AG10803 (cell line): ENCODE results near the gene WDR6.

Experiments
- DNase-seq: peaks from one replicate; pipeline ENCODE4 v3.0.0; 2010; ENCODE audit warnings: low read depth
- H3K4me3 ChIP-seq: 2 replicates; pipeline ENCODE4 v1.5.1; 2011; ENCODE audit warnings: mild to moderate bottlenecking, low read length, control low read depth
- TF ChIP-seq, protein P1 (sequence below): conservative IDR thresholded peaks from 2 replicates; pipeline ENCODE4 v1.5.1; 2011; ENCODE audit warnings: mild to moderate bottlenecking, low read length, control low read depth, inconsistent platforms

The WDR6 gene

DNA sequence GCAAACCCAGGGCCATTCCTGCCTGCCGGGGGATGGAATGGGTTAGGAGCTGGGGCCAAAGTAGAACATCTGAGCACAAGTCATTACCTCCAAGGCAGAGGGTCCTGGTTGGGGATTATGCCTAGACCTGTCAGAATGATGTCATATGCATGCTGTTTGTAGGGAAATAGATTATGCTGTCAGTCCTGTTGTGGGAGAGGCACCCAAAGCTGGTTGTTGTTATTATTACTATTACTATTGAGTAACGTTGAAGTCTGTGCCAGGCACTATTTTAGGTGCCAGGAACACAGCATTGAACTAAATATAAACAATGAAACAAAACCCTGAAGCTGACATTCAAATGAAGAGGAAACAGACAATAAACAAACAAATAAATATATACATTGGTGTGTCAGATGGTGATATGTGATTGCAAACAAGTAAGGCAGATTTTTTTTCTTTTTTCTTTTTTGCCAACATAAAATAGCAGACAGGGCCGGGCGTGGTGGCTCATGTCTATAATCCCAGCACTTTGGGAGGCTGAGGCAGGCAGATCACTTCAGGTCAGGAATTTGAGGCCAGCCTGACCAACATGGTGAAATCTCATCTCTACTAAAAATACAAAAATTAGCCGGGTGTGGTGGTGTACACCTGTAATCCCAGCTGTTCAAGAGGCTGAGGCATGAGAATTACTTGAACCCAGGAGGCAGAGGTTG is 15.2 kb upstream of the WDR6 start:
- DNase-seq: no peak

GRCh38 chr3:48993834-48994233 is 13.4 kb upstream of the WDR6 start:
- TF ChIP-seq, protein P1, sequence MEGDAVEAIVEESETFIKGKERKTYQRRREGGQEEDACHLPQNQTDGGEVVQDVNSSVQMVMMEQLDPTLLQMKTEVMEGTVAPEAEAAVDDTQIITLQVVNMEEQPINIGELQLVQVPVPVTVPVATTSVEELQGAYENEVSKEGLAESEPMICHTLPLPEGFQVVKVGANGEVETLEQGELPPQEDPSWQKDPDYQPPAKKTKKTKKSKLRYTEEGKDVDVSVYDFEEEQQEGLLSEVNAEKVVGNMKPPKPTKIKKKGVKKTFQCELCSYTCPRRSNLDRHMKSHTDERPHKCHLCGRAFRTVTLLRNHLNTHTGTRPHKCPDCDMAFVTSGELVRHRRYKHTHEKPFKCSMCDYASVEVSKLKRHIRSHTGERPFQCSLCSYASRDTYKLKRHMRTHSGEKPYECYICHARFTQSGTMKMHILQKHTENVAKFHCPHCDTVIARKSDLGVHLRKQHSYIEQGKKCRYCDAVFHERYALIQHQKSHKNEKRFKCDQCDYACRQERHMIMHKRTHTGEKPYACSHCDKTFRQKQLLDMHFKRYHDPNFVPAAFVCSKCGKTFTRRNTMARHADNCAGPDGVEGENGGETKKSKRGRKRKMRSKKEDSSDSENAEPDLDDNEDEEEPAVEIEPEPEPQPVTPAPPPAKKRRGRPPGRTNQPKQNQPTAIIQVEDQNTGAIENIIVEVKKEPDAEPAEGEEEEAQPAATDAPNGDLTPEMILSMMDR: no peak
- no peak overlapping the region for H3K4me3 ChIP-seq
- DNase-seq: no peak

More for the DNA sequence above, 15.2 kb upstream of the WDR6 start:
- TF ChIP-seq, protein P1: no peak
- H3K4me3 ChIP-seq: peak overlapping the region; percentile 82

DNA sequence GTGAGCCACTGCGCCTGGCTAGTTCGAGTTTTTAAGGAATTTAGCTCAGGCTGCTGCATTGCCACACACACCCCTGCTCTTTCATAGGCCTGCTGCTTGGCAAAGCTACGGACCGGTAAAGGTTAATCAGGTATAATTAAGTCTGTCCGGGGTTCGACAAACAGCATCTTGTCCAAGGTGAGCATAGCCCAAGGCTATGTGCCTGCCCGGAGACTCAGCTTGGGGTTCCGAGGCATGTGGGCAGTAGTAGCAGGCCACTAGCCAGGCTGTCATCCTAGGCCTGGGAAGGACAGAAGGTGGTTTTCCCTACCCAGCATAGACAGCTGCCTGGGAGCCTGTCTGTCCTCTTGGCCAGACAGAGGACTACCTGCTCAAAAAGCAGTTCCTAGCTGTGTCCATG is 10.6 kb upstream of the WDR6 start:
- no peak for DNase-seq
- H3K4me3 ChIP-seq: no peak overlapping the region
- TF ChIP-seq, protein P1: no peak

DNA sequence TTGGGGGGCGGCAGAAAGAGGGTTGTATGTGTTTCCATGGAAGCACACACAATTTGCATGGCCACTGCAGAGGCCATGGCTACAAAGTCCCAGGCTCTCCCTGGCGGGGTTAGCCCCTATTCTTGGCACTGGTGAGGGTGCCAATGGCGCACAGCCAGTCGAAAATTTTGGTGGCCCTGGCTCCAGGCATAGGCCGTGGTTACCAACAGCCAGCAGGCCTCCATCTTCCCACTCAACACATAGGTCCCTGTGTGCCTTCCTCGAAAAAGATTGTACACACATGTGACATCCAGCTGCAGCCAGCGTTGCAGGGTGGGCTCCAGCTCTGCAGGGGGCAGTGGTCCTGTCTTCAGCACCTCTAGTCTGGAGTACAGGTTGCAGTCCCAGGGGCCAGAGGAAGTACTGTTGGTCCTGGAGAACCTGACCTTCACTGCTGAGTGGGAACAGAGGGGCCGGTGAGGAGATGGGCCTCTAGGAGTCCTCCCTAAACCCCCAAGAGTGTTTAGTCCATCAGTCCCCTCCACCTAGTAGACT is 10.0 kb upstream of the WDR6 start:
- DNase-seq: no peak
- TF ChIP-seq, protein P1: no peak
- no peak overlapping the region for H3K4me3 ChIP-seq

GRCh38 chr3:48997714-48998637 is 9.2 kb upstream of the WDR6 start:
- H3K4me3 ChIP-seq: no peak overlapping the region
- TF ChIP-seq, protein P1: no peak
- DNase-seq: no peak

DNA sequence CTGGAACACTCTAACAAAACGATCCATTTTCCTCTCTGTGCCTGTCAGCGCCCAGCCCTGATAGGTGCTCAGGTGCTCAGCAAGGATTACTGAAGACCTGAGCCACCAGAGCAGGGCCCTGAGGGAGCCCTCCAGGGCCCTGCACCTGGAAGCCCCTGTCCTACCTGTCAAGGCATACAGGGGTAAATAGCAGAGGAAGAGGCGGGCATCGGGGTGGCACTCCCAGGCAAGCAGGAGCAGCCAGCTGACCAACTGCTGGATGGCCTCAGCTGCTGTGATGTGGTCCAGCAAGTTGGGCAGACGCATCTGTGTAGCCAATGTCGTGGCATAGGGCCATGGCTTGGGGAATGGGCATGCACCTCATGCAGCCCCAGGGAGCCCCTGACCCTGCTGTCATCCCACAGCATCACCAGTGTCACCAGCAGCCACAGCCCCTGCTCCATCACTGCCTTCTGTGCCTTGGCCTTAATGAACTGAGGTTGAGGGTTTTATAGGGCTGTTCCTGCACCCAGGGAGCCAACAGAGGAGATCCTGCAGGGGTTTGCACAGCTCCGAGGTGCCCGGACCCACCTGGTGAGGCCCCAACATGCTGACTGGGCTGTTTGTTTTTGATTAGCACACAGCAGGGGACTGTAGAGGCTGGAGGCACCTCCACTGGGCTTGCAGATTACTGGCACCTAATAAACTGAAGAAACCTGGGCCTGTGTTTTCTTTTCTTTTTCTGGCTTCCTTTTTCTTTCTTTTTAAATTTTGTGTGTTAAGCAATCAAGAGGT is 7.9 kb upstream of the WDR6 start:
- H3K4me3 ChIP-seq: no peak overlapping the region
- no peak for DNase-seq
- TF ChIP-seq, protein P1: no peak
